Measurements from ENCODE around the gene UBE2F. TPM values are rescaled to one million over a fixed set of nuclear protein-coding genes. Genes with fewer than 3 reads are reported as not detected.

The UBE2F gene
- total RNA-seq, 1 experiment from 2014 or later: 51.2 TPM

- POLR2A ChIA-PET (ENCODE audit: low non-redundant PET): no interaction called here
Observed at GRCh38 chr2:238004077-238004830, 37.4 kb downstream of the UBE2F start.

GRCh38 chr2:238005528-238005927, 38.7 kb downstream of the UBE2F start:
- ChIA-PET CTCF (no interaction called here), POLR2A (ENCODE audit: low non-redundant PET) (no interaction called here)
- H3K27ac ChIP-seq (ENCODE audit: low read depth, low read length, poor library complexity, severe bottlenecking): no peak overlapping the region

More at GRCh38 chr2:238004077-238004830, 37.4 kb downstream of the UBE2F start:
- CTCF ChIA-PET: no interaction called here
- DNase-seq (ENCODE audit: low spot score): no peak
- Histone ChIP-seq H3K9me3 (ENCODE audit: low read depth, low read length, poor library complexity, severe bottlenecking) (peaks cover 5% of the 10 kb centered on the region), H3K4me3 (ENCODE audit: low read depth, low read length, poor library complexity, severe bottlenecking) (no peak overlapping the region), H3K27ac (ENCODE audit: low read depth, low read length, poor library complexity, severe bottlenecking) (no peak overlapping the region), H3K27me3 (replicated peaks; ENCODE audit: insufficient read depth, low read depth, low read length, poor library complexity) (no peaks in the 10 kb centered on the region), H3K4me1 (ENCODE audit: insufficient read depth, low read length, poor library complexity, severe bottlenecking) (no peaks in the 10 kb centered on the region), H3K36me3 (ENCODE audit: insufficient read depth, low read length, poor library complexity, severe bottlenecking) (no peaks in the 10 kb centered on the region)
- no peak for TF ChIP-seq CTCF (conservative IDR thresholded peaks at IDR 0.05; ENCODE audit: low read depth, low read length)
- no peak for TF ChIP-seq EZH2 (IDR thresholded peaks at IDR 0.05; ENCODE audit: borderline replicate concordance, low read depth, low read length, poor library complexity, severe bottlenecking)
- intact Hi-C loops (cut with micrococcal nuclease; ENCODE audit: unreplicated experiment): no loop called here
- BruUV-seq (replicated peaks): no TSS peak

GRCh38 chr2:238006510-238006909, 39.7 kb downstream of the UBE2F start:
- intact Hi-C loops (cut with micrococcal nuclease; ENCODE audit: unreplicated experiment): no loop called here
- CTCF ChIA-PET: no interaction called here
- DNase-seq (ENCODE audit: low spot score): no peak
- POLR2A ChIA-PET (ENCODE audit: low non-redundant PET): no interaction called here
- no peak overlapping the region for H3K27ac ChIP-seq (ENCODE audit: low read depth, low read length, poor library complexity, severe bottlenecking)
- H3K4me1 ChIP-seq (ENCODE audit: insufficient read depth, low read length, poor library complexity, severe bottlenecking): no peaks in the 10 kb centered on the region
- BruUV-seq (replicated peaks): no TSS peak
- no peak overlapping the region for H3K4me3 ChIP-seq (ENCODE audit: low read depth, low read length, poor library complexity, severe bottlenecking)
- no peaks in the 10 kb centered on the region for H3K36me3 ChIP-seq (ENCODE audit: insufficient read depth, low read length, poor library complexity, severe bottlenecking)
- TF ChIP-seq EZH2 (IDR thresholded peaks at IDR 0.05; ENCODE audit: borderline replicate concordance, low read depth, low read length, poor library complexity, severe bottlenecking): no peak
- TF ChIP-seq CTCF (conservative IDR thresholded peaks at IDR 0.05; ENCODE audit: low read depth, low read length): no peak
- no peaks in the 10 kb centered on the region for H3K27me3 ChIP-seq (replicated peaks; ENCODE audit: insufficient read depth, low read depth, low read length, poor library complexity)
- H3K9me3 ChIP-seq (ENCODE audit: low read depth, low read length, poor library complexity, severe bottlenecking): no peaks in the 10 kb centered on the region

More at GRCh38 chr2:238005528-238005927, 38.7 kb downstream of the UBE2F start:
- Histone ChIP-seq H3K36me3 (ENCODE audit: insufficient read depth, low read length, poor library complexity, severe bottlenecking) (no peaks in the 10 kb centered on the region), H3K9me3 (ENCODE audit: low read depth, low read length, poor library complexity, severe bottlenecking) (no peaks in the 10 kb centered on the region), H3K4me3 (ENCODE audit: low read depth, low read length, poor library complexity, severe bottlenecking) (no peak overlapping the region), H3K4me1 (ENCODE audit: insufficient read depth, low read length, poor library complexity, severe bottlenecking) (no peaks in the 10 kb centered on the region), H3K27me3 (replicated peaks; ENCODE audit: insufficient read depth, low read depth, low read length, poor library complexity) (no peaks in the 10 kb centered on the region)
- no TSS peak for BruUV-seq (replicated peaks)
- no peak for DNase-seq (ENCODE audit: low spot score)
- intact Hi-C loops (cut with micrococcal nuclease; ENCODE audit: unreplicated experiment): no loop called here
- TF ChIP-seq EZH2 (IDR thresholded peaks at IDR 0.05; ENCODE audit: borderline replicate concordance, low read depth, low read length, poor library complexity, severe bottlenecking) (no peak), CTCF (conservative IDR thresholded peaks at IDR 0.05; ENCODE audit: low read depth, low read length) (no peak)

Data from A673 (cell line).